ENCODE results near the gene DCC. TPM values are rescaled to one million over a fixed set of nuclear protein-coding genes. Genes with fewer than 3 reads are reported as not detected.

Gene DCC
- total and polyA plus RNA-seq, 2 donors (not counting 1 experiment from before 2014, with no cell fraction given): not detected

- ChIA-PET CTCF (no interaction called here), POLR2A (no interaction called here)
- H3K79me2 ChIP-seq (ENCODE audit: control insufficient read depth, insufficient read depth, low read length): no peaks in the 10 kb centered on the region
- intact Hi-C loops (cut with micrococcal nuclease): no loop called here
- no peak overlapping the region for H3K9ac ChIP-seq (ENCODE audit: low read length)
- no peaks in the 10 kb centered on the region for H3K27me3 Mint-ChIP-seq
- H3K27ac Mint-ChIP-seq: no peak overlapping the region
- ATAC-seq (ENCODE audit: low read depth): no peak
- TF ChIP-seq EZH2 (IDR thresholded peaks at IDR 0.05; ENCODE audit: borderline replicate concordance, insufficient read depth, low read depth, low read length, poor library complexity, severe bottlenecking) (no peak), CTCF (IDR thresholded peaks at IDR 0.05) (no peak)
- H4K20me1 ChIP-seq (ENCODE audit: control insufficient read depth, insufficient read depth, low read length, poor library complexity, severe bottlenecking): no peaks in the 10 kb centered on the region
- no peak for DNase-seq
- no peaks in the 10 kb centered on the region for H3K9me3 ChIP-seq (ENCODE audit: control extremely low read depth in 1 of 3, control insufficient read depth in 2 of 3, insufficient read depth in 1 of 3, low read length in 2 of 3)
- H3K9me3 Mint-ChIP-seq (ENCODE audit: insufficient read depth): no peaks in the 10 kb centered on the region
- H3K4me3 Mint-ChIP-seq: no peak overlapping the region
- no peak overlapping the region for H3K4me3 ChIP-seq (ENCODE audit: control extremely low read depth in 1 of 5, extremely low read depth in 1 of 5, insufficient read depth in 1 of 5, low read depth in 2 of 5, low read length in 4 of 5)
- H3K27ac ChIP-seq (ENCODE audit: low read length in 2 of 2): no peak overlapping the region
- no peaks in the 10 kb centered on the region for H3K27me3 ChIP-seq (replicated peaks in 1 of 4; ENCODE audit: control extremely low read depth in 1 of 4, control insufficient read depth in 3 of 4, insufficient read depth in 4 of 4, low read length in 3 of 4)
- H3K4me2 ChIP-seq (replicated peaks; ENCODE audit: low read depth, low read length, poor library complexity, severe bottlenecking): no peak overlapping the region
- H2AFZ ChIP-seq (ENCODE audit: insufficient read depth, low read depth, low read length, poor library complexity, severe bottlenecking): no peak overlapping the region
- H3K4me1 Mint-ChIP-seq: no peaks in the 10 kb centered on the region
- H3K4me1 ChIP-seq (ENCODE audit: control insufficient read depth in 2 of 2, insufficient read depth in 2 of 2, low read length in 2 of 2): no peaks in the 10 kb centered on the region
- H3K36me3 ChIP-seq (replicated peaks in 1 of 2; ENCODE audit: control extremely low read depth in 1 of 2, control insufficient read depth in 1 of 2, extremely low read depth in 1 of 2, insufficient read depth in 2 of 2, low read length in 1 of 2): no peaks in the 10 kb centered on the region
- WGBS (ENCODE audit: insufficient coverage): 56% methylated on average over 1 of the region's 3 CpGs
Measured at GRCh38 chr18:53486296-53486695, 1146.3 kb downstream of the DCC start.

- Histone ChIP-seq H3K4me2 (replicated peaks; ENCODE audit: low read depth, low read length, poor library complexity, severe bottlenecking) (no peak overlapping the region), H4K20me1 (ENCODE audit: control insufficient read depth, insufficient read depth, low read length, poor library complexity, severe bottlenecking) (no peaks in the 10 kb centered on the region), H2AFZ (ENCODE audit: insufficient read depth, low read depth, low read length, poor library complexity, severe bottlenecking) (no peak overlapping the region), H3K27ac (ENCODE audit: low read length in 2 of 2) (no peak overlapping the region), H3K36me3 (replicated peaks in 1 of 2; ENCODE audit: control extremely low read depth in 1 of 2, control insufficient read depth in 1 of 2, extremely low read depth in 1 of 2, insufficient read depth in 2 of 2, low read length in 1 of 2) (no peaks in the 10 kb centered on the region), H3K4me3 (ENCODE audit: control extremely low read depth in 1 of 5, extremely low read depth in 1 of 5, insufficient read depth in 1 of 5, low read depth in 2 of 5, low read length in 4 of 5) (no peak overlapping the region), H3K4me1 (ENCODE audit: control insufficient read depth in 2 of 2, insufficient read depth in 2 of 2, low read length in 2 of 2) (no peaks in the 10 kb centered on the region), H3K9ac (ENCODE audit: low read length) (no peak overlapping the region), H3K9me3 (ENCODE audit: control extremely low read depth in 1 of 3, control insufficient read depth in 2 of 3, insufficient read depth in 1 of 3, low read length in 2 of 3) (no peaks in the 10 kb centered on the region), H3K79me2 (ENCODE audit: control insufficient read depth, insufficient read depth, low read length) (no peaks in the 10 kb centered on the region), H3K27me3 (replicated peaks in 1 of 4; ENCODE audit: control extremely low read depth in 1 of 4, control insufficient read depth in 3 of 4, insufficient read depth in 4 of 4, low read length in 3 of 4) (no peaks in the 10 kb centered on the region)
- Mint-ChIP-seq H3K9me3 (ENCODE audit: insufficient read depth) (no peaks in the 10 kb centered on the region), H3K4me3 (no peak overlapping the region), H3K27me3 (no peaks in the 10 kb centered on the region), H3K27ac (no peak overlapping the region), H3K4me1 (no peaks in the 10 kb centered on the region)
- intact Hi-C loops (cut with micrococcal nuclease): no loop called here
- DNase-seq (no peak), ATAC-seq (ENCODE audit: low read depth) (no peak)
- ChIA-PET CTCF (no interaction called here), POLR2A (no interaction called here)
- no CpG with 5 or more reads among the region's 3 CpGs for WGBS (ENCODE audit: insufficient coverage)
- TF ChIP-seq EZH2 (IDR thresholded peaks at IDR 0.05; ENCODE audit: borderline replicate concordance, insufficient read depth, low read depth, low read length, poor library complexity, severe bottlenecking) (no peak), CTCF (IDR thresholded peaks at IDR 0.05) (no peak)
Measured at GRCh38 chr18:53489266-53489665, 1149.3 kb downstream of the DCC start.

Measured in B cell (primary cell).